NCI-H82 (cell line): ENCODE measurements around the gene SNAPC3.
"Not testable (repeated sequence)": the region's sequence is repeated elsewhere in the genome, so short reads cannot be mapped to it uniquely, and the experiment has no call there.

Experiments
- DNase-seq: peaks from one replicate; lab custom pipeline; 2025; lab: John Stamatoyannopoulos, UW

SNAPC3 gene

DNA sequence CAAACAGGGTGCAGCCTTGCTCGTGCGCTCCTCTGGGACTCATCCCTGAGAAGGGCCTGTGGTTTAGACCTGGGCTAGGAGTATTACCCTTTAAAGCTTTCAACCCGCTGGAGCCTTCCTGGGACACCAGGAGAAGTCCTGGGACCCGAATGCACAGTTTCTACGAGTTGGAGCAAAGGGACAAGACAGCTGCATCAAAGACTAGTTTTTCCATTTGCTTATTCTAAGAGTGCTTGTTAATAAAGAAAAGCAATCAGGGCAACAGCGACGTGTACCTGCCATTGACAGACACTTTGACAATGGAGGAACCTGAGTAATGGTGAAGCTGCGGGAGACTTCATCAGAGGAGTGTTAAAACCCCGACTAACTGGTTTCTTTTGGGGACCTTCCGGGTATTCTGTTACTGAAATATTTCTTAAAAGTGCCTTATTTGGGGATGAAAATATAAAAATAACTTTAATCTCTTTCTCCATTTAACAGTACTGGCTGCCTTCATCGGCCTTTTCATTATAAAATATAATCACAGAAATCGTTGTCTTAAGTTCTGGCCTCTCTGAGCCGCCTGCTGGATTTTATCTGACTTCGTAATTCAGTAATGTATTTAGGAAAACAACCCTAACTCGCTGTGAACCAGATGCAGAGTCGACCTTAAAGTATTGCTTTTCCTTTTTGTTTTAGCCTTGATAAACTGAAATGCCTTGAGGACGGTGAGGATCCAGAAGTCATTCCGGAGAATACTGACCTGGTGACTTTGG, 732 bp downstream of the SNAPC3 start:
- peak; percentile 41 for DNase-seq

DNA sequence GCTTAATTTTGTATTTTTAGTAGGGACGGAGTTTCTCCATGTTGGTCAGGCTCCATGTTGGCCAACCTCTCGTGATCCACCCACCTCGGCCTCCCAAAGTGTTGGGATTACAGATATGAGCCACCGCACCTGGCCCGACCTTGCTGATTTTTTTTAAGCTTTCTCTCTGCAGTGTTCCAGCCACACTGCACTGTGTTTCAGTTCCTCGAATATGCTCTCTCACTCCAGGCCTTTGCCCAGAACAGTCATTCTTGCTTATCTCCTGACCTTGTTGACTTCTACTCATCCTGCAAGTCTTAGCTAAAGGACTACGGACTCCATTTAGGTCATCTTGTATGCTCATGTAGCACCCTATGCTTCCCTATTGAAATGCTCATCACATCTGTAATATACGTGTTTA, 3.3 kb downstream of the SNAPC3 start:
- no peak for DNase-seq

DNA sequence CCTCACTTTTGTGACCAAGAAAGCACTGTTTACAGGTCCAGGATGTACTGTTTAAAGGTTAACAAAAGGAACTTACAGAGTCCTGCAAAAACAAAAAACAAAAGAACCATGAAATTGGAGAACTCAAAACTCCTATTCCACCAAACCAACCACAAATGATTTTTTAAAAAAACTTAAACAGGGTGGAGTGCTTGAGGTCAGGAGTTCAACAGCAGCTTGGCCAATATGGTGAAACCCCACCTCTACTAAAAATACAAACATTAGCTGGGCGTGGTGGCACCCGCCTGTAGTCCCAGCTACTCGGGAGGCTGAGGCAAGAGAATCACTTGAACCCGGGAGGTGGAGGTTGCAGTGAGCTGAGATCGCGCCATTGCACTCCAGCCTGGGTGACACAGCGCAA, 5.0 kb downstream of the SNAPC3 start:
- DNase-seq: not testable (repeated sequence)

DNA sequence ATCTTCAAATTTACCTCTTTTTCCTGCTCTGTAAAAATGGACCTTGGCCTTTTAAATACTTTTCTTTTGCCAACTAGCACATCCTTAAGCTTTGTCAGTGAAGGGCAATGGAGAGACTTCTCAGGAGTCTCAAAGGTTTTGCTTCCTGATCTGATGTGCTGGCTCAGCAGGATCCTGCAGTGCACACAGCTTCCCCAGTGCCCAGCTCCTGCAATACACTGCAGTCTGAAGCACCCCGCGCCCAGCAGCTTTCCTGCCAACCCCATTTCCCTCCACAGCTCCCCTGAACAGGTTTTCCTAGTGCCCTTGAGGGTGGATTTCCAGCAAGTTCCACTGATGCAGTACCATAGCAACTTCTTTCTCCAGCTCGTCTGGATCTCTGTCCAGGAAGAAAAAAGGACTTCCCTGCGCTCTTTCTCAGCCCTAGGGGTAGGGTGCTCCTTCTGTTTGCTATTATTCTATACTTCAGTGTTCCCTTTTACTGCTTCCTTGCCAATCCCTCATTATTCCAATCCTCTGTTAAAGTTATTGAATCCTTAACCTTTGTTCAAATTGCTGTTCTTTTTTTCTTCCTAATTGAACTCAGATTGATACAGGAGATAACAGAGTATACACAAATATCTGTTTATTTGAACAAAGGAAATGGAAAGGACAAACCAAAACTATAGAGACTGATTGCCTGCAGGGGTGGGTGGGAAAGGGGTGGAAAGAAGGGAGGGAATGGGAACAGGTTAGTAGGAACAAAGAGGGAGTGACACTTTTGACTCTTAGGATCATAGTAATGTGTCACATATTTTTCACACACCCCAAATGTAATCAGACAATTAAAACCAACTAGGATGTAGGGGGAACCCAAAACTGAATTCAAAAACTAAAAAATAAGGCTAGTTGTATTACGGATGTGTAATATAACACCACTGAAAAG, 8.5 kb downstream of the SNAPC3 start:
- no peak for DNase-seq

DNA sequence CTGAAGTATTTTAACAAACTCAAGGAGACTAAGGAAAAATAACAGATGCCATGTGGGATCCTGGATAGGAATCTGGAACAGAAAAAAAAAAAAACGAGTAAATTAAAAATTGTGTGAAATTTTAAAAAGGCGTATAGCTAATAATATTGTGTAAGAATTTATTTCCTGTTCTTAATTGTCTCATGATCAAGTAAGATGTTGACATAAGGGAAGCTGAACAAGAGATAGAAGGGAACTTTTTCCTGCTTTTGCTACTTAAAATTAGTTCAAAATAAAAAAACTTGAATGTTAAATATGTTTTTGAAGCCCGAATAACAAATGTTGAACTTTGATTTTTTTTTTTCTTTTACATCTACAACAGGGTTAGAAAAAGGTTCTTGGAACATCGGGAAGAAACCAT, 10.5 kb downstream of the SNAPC3 start:
- DNase-seq: no peak

DNA sequence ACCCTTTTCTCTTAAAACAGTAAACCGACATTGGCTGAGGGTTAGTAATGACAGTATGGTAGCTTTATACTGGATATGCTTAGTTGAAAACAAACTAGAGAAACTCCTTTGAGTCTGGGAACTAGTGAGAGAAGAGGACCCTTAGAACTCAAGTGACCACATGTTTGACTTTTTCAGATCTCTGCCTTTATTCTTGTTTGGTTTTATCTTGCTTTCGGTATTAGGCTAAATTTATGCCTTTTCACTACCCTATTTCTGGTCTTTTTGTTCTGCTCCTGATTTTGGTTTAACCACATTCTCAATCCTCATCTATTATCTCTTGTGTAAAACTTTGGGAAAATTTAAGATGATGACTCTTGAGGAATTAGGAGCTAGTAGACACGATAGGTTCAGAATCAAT, 11.0 kb downstream of the SNAPC3 start:
- no peak for DNase-seq

DNA sequence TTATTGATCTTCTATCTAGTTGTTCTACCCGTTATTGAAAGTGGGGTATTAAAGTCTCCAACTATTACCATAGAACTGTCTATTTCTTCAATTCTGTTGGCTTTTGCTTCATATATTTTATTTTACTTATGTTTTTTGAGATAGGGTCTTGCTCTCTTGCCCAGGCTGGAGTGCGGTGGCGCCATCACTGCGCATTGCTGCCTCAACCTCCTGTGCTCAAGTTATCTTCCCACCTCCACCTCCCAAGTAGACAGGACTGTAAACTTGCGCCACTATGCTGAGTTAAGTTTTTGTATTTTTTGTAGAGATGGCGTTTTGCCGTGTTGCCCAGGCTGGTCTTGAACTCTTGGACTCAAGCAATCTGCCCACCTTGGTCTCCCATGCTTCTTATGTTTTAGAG, 16.2 kb downstream of the SNAPC3 start:
- no peak for DNase-seq

DNA sequence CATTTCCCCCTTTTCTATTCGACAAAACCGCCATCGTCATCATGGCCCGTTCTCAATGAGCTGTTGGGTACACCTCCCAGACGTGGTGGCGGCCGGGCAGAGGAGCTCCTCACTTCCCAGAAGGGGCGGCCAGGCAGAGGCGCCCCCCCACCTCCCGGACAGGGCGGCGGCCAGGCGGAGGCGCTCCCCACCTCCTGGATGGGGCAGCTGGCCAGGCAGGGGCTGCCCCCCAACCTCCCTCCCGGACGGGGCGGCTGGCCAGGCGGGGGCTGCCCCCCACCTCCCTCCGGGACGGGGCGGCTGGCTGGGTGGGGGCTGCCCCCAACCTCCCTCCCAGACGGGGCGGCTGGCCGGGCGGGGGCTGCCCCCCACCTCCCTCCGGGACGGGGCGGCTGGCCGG, 19.2 kb downstream of the SNAPC3 start:
- not testable (repeated sequence) for DNase-seq

DNA sequence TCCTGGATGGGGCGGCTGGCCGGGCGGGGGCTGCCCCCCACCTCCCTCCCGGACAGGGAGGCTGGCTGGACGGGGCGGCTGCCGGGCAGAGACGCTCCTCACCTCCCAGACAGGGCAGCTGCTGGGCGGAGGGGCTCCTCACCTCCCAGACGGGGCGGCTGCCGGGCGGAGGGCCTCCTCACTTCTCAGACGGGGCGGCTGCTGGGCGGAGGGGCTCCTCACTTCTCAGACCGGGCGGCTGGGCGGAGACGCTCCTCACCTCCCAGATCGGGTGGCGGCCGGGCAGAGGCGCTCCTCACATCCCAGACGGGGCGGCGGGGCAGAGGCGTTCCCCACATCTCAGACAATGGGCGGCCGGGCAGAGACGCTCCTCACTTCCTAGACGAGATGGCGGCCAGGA, 19.6 kb downstream of the SNAPC3 start:
- DNase-seq: not testable (repeated sequence)

DNA sequence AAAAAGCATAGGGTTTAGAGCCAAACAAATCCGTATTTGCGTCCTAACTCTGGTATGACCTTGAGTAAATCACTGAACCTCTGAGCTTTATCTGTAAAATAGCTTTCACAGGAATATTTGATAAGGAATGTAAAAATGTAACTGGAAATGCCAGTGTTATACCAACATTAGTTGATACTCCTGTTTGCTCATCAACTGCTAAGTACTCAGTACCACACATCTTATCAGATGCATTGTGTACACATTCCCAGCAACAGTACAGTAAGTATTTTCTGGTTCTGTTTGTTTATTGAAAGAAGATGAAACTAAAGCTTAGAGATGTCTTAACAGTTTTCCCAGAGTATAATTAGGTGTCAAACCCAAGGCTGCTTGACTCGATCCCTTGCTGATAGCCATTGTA, 21.5 kb downstream of the SNAPC3 start:
- no peak for DNase-seq

DNA sequence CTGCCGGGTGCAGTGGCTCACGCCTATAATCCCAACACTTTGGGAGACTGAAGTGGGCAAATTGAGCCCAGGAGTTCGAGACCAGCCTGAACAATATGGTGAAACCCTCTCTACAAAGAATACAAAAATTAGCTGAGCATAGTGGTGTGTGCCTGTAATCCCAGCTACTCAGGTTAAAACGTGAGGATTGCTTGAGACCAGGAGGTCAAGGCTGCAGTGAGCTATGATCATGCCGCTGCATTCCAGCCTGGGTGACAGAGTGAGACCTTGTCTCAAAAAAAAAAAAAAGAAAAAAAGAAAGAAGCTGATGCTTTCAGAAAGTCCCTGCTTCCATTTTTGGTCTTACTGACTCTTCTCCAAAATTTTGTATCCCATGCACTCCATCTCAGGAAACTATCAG, 31.3 kb downstream of the SNAPC3 start:
- DNase-seq: no peak

DNA sequence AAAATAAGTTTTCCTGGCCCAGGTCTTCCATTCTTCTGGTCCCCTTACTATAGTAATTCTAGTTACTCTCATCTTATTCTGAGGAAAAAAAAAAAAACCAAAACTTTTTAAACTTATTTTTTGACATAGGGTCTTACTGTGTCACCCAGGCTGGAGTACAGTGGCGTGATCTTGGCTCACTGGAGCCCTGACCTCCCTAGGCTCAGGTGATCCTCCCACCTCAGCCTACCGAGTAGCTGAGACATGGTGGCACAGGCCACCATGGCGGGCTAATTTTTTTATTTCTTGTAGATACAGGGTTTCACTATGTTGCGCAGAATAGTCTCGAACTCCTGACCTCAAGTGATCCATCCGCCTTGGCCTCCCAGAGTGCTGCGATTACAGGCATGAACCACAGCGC, 38.4 kb downstream of the SNAPC3 start:
- no peak for DNase-seq

DNA sequence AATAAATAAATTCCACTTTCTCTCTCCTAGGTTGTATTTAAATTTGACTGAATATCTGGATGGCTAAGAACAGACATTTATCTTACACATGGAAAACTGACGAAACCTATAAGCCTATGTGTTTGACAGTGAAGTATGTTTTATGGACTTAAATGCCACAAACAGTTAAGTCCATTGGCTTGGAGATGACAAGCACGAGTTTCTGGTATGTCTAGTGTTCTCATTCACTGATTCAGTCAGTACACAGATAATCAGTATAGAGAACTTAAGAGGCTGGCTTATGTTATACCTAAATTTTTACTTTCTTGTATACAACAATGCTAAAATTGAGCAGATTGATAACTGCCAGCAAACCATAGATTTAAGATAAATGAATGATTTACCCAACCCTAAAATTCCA, 38.9 kb downstream of the SNAPC3 start:
- DNase-seq: no peak

DNA sequence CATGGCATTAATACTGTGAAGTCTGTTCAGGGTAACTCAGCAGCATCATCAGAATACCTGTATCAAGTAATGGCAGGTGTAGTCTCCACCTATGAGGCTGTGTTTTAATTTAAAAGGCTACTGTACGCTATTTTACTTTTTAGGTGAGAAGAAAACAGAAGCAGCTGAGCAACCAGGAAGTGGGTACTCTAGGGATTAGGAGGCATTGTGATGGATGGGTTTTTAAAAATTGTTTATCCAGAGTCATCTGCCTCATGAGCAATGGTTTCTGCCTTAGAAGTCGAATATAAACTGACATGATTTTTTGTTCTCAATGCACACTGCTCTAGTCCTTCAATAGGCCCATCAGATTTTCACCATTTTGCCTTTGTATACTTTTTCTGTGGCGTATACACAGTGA, 45.5 kb downstream of the SNAPC3 start:
- no peak for DNase-seq

DNA sequence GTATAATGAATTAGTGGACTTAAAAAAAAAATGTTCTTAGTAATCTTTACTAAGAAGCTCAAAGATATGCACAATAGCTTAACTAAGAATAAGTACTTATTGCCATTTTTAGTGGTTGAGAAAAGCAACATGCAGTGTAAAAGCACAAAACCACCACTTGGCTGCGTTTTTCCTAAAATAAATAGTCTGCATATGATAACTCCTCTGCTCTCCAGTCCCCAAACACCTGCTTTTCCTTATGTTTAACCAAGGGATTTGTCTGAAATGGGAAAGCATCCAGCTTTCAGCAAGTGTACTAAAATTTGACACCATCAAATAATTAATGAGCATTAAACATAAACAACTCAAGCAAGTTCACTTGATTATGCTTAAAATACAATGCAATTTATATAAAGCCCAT, 46.7 kb downstream of the SNAPC3 start:
- no peak for DNase-seq

DNA sequence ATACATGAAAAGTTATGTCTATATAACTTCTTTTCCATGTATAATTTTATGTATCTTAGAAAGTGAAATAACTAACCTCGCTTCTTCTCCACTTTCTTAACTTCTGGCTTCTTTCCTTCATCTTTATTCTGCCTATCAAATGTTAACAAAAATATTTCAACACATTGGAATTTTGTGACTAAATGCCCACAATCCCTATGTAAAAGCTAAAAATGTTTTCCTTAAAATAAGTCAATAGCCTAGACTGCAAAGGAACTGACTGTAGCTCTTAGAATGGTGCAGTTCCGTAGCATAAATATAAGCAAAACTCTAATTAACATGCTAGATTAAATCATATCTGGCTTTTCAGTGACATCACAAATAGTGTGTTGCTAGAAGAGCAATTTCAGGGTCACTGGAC, 47.2 kb downstream of the SNAPC3 start:
- no peak for DNase-seq

DNA sequence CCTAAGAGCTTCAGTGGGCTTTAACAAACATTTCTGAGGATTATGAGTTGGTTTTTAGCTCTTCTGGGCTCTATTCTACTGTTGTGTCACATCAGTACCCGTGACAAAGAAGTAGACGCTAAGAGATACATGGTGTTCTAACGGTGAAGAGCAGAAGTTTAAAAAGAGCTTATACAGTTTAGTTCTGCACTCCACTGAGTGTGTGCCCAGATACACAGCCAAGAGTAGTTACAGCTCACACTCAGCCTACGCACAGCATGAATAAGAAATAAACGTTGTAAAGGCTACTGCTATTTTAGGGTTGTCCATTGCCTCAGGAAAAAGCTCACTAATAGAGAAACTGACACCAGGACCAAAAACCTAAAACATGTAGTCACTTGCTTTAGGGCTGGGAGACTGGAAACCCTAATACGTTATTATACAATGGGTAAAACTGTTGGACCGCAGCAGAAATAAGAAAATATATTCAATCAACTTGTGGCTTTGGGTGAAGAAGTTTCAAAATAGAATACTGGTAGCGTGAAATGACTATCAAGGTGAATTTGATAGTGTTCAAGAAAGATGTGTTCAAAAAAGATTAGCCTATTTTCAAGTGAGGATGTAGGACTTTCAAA, 53.4 kb downstream of the SNAPC3 start:
- no peak for DNase-seq

DNA sequence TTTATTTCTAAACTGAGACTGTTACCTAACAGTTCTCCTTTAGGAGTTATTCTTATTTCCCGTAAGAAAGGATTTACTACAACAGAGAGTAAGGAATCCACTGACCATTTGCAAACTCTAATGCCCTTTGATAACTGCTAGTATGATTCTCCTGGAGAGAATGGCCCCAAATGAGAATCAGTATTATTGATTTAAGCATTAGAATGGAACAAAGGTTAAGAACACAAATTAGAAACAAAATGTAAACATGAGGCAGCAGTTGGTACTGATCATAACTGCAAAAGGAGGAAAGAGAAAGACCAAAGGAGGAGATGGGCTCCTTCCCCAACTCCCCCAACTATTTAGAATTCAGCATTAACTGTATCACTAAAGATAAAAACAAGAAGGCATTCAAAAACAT, 57.4 kb downstream of the SNAPC3 start:
- DNase-seq: no peak

DNA sequence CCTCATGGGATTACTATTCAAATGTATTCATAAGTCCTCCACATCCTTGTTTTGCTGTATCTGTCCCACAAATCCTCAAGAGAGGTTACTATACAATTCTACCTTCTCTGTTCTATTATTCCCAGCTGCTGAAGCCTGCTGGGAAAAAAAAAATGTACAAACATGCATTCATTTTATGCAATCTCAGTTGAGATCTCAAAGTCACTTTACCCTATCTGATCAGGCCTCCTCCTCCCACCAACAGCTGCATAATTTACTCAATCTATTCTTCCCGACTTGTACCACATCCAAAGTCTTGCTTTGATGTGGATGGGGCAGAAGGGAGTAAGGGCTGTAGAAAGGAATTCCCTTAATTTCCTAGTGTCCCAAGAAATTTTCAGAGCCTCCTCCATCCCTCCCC, 59.5 kb downstream of the SNAPC3 start:
- no peak for DNase-seq

DNA sequence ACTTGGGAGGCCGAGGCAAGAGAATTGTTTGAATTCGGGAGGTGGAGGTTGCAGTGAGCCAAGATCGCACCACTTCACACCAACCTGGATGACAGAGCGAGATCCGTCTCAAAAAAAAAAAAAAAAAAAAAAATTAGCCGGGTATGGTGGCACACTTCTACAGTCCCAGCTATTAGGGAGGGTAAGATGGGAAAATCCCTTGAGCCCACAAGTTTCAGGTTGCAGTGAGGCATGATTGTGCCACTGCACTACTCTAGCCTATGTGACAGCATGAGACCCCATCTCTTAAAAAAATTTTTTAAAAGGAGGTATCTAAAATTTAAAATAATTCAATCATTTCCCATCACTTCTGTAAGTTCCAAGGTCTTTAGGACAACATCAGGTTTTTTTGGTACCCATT, 62.1 kb downstream of the SNAPC3 start:
- DNase-seq: no peak

DNA sequence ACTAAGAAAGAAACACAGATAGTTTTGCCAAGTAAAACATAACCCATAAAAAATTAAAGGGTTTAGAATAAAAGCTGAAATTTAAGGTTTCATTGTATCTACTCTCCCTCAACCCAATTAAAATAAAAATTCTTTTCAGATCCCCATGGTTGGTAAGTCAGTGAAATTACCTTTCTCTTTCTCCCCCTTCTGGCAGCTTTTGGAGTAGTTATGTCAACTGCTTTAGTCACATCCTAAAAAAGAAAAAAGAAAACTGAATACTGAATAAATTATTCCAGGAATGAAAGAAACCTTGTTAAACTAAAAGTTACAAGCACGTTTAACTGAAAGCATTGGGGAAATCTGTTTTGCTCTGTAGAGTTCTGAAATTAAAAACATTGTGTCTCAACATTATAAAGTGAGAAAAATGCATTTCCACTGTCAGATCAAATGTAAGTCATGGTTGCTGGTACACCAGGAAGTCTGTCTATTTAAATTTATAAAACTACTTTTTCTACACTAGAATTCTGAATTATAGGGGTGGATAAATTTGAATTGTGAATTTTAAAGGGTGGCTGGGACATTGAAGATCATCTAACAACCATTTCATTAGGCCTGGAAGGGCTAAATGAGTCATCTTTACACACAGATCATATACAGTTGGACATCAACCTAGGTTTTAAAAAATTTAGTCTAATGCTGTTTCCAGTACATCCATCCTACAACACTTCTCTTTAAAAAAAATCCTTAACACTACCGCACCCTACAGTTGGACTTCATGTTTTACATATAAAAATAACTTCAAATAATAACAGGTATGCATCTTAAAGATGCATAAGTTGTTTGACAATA, 63.4 kb downstream of the SNAPC3 start:
- no peak for DNase-seq

DNA sequence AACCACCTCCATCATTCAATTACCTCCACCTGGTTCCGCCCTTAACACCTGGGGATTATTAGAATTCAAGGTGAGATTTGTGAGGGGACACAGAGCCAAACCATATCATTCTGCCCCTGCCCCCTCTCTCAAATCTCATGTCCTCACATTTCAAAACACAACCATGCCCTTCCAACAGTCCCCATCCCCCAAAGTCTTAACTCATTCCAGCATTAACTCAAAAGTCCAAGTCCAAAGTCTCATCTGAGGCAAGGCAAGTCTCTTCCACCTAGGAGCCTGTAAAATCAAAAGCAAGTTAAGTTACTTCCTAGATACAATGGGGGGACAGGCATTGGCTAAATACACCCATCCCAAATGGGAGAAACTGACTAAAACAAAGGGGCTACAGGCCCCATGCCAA, 69.3 kb downstream of the SNAPC3 start:
- DNase-seq: no peak
